K562 (cell line): ENCODE data around the gene MAP2K3. TPM values are rescaled to one million over a fixed set of nuclear protein-coding genes. Genes with fewer than 3 reads are reported as not detected.

ENCODE experiments used
- BCOR ChIP-seq: fragments of 450-650 bp; IDR thresholded peaks from 2 replicates; pipeline ENCODE4 v1.6.1; 2016
- CREB1 ChIP-seq, 2 experiments: sonication (generic) in 1 of 2; formaldehyde crosslinking in 1 of 2; IDR thresholded peaks; 2 replicates each; pipeline versions ENCODE4 v1.6.1 to v1.8.0; 2012 to 2022; ENCODE audit warnings: inconsistent platforms in 1 of 2, mild to moderate bottlenecking in 1 of 2, missing genetic modification reagents in 1 of 2, moderate library complexity in 1 of 2
- ETV6 ChIP-seq, 3 experiments: fragments of 150-350 bp in 1 of 3; sonication (generic) in 1 of 3; formaldehyde crosslinking in 1 of 3; IDR thresholded peaks; 2 replicates each; pipeline versions ENCODE4 v1.6.1 to v1.8.0; 2014 to 2022; ENCODE audit warnings: borderline replicate concordance in 2 of 3, low read depth in 2 of 3, antibody characterized with exemption in 1 of 3, low read length in 1 of 3, mild to moderate bottlenecking in 1 of 3, missing genetic modification reagents in 1 of 3
- HDAC2 ChIP-seq: fragments of 450-650 bp; IDR thresholded peaks from 2 replicates; pipeline ENCODE4 v1.6.1; 2016; ENCODE audit warnings: mild to moderate bottlenecking
- KLF13 ChIP-seq: fragments of 450-650 bp; IDR thresholded peaks from 2 replicates; pipeline ENCODE4 v1.6.1; 2016; ENCODE audit warnings: missing genetic modification characterization, low read depth, mild to moderate bottlenecking, missing compliant biosample characterization, moderate library complexity, borderline replicate concordance
- KLF16 ChIP-seq: IDR thresholded peaks from 2 replicates; pipeline ENCODE4 v1.6.1; 2016; ENCODE audit warnings: antibody characterized with exemption
- MEIS2 ChIP-seq: fragments of 450-650 bp; IDR thresholded peaks from 2 replicates; pipeline ENCODE4 v1.6.1; 2014; ENCODE audit warnings: mild to moderate bottlenecking; ENCODE audit not compliant: partially characterized antibody
- MTA2 ChIP-seq: fragments of 450-650 bp; IDR thresholded peaks from 2 replicates; pipeline ENCODE4 v1.6.1; 2016; ENCODE audit warnings: low read depth
- MTF1 ChIP-seq: fragments of 250-450 bp; sonication (Bioruptor Pico); IDR thresholded peaks from 2 replicates; pipeline ENCODE4 v1.9.0; 2021; ENCODE audit warnings: moderate library complexity, mild to moderate bottlenecking, inconsistent platforms, borderline replicate concordance
- MYNN ChIP-seq, 2 experiments: sonication (generic); formaldehyde crosslinking in 1 of 2; IDR thresholded peaks; 2 replicates each; pipeline versions ENCODE4 v1.5.0 to v1.6.1; 2016 to 2020; ENCODE audit warnings: antibody characterized with exemption in 1 of 2, missing genetic modification reagents in 1 of 2
- NCOA1 ChIP-seq: fragments of 450-650 bp; IDR thresholded peaks from 2 replicates; pipeline ENCODE4 v1.6.1; 2016; ENCODE audit warnings: low read depth
- NFE2 ChIP-seq: IDR thresholded peaks from 2 replicates; pipeline ENCODE4 v1.6.1; 2014; ENCODE audit warnings: antibody characterized with exemption, low read depth
- NFRKB ChIP-seq: fragments of 450-650 bp; IDR thresholded peaks from 2 replicates; pipeline ENCODE4 v1.6.1; 2016; ENCODE audit warnings: low read depth
- PHB2 ChIP-seq: fragments of 450-650 bp; IDR thresholded peaks from 2 replicates; pipeline ENCODE4 v1.6.1; 2017; ENCODE audit warnings: low read depth
- PML ChIP-seq: IDR thresholded peaks from 2 replicates; pipeline ENCODE4 v1.6.1; 2012; ENCODE audit warnings: low read length, inconsistent platforms
- STAG1 ChIP-seq: sonication (generic); formaldehyde crosslinking; IDR thresholded peaks from 2 replicates; pipeline ENCODE4 v1.5.0; 2020; ENCODE audit warnings: missing genetic modification reagents, borderline replicate concordance
- STAT5A ChIP-seq: IDR thresholded peaks from 2 replicates; pipeline ENCODE4 v1.6.1; 2012; ENCODE audit warnings: low read length, inconsistent platforms, borderline replicate concordance
- TARDBP ChIP-seq: fragments of 450-650 bp; IDR thresholded peaks from 2 replicates; pipeline ENCODE4 v1.6.1; 2016
- USF2 ChIP-seq: sonication (generic); formaldehyde crosslinking; IDR thresholded peaks from 2 replicates; pipeline ENCODE4 v1.5.0; 2020; ENCODE audit warnings: missing genetic modification reagents
- ZFP36 ChIP-seq: fragments of 150-350 bp; IDR thresholded peaks from 2 replicates; pipeline ENCODE4 v1.6.1; 2018; ENCODE audit warnings: low read length, low read depth; ENCODE audit not compliant: partially characterized antibody
- ZFX ChIP-seq: sonication (generic); formaldehyde crosslinking; IDR thresholded peaks from 2 replicates; pipeline ENCODE4 v1.8.0; 2022; ENCODE audit warnings: mild to moderate bottlenecking, missing genetic modification reagents, moderate library complexity
- polyA plus RNA-seq, 8 experiments: library from polyadenylated mRNA; depleted of rRNA in 4 of 8; stranded (reverse) in 5 of 8; unstranded in 3 of 8; fragments of >200 nt; fragmentation: Nextera tagmentation in 2 of 8; fragmentation: Illumina TruSeq in 1 of 8; extraction: Ambion mirVana in 2 of 8; extraction: Trizol in 1 of 8; gene quantifications; 2 replicates each; pipeline versions ENCODE4 v1.2.1 to v1.2.3, GENCODE V29; 2011 to 2014; ENCODE audit warnings: inconsistent platforms in 1 of 8, missing spikeins in 1 of 8
- total RNA-seq, 7 experiments: library from RNA; depleted of rRNA in 6 of 7; stranded (reverse); fragments of >200 nt in 6 of 7; fragmentation: Illumina TruSeq in 2 of 7; extraction: Trizol in 2 of 7; gene quantifications; 2 replicates each; pipeline versions ENCODE4 v1.2.1 to v1.2.3, GENCODE V29; 2011 to 2021; ENCODE audit warnings: low replicate concordance in 1 of 7
- TF ChIP-seq, protein P1 (sequence below): fragments of 450-650 bp; IDR thresholded peaks from 2 replicates; pipeline ENCODE4 v1.6.1; 2018; ENCODE audit not compliant: partially characterized antibody

Gene MAP2K3
- total and polyA plus RNA-seq, 9 of the 15 experiments (the other 6 are each of a cell fraction or from before 2014, with no cell fraction given), result 0.18 to 14.8 (median 3.5) TPM

DNA sequence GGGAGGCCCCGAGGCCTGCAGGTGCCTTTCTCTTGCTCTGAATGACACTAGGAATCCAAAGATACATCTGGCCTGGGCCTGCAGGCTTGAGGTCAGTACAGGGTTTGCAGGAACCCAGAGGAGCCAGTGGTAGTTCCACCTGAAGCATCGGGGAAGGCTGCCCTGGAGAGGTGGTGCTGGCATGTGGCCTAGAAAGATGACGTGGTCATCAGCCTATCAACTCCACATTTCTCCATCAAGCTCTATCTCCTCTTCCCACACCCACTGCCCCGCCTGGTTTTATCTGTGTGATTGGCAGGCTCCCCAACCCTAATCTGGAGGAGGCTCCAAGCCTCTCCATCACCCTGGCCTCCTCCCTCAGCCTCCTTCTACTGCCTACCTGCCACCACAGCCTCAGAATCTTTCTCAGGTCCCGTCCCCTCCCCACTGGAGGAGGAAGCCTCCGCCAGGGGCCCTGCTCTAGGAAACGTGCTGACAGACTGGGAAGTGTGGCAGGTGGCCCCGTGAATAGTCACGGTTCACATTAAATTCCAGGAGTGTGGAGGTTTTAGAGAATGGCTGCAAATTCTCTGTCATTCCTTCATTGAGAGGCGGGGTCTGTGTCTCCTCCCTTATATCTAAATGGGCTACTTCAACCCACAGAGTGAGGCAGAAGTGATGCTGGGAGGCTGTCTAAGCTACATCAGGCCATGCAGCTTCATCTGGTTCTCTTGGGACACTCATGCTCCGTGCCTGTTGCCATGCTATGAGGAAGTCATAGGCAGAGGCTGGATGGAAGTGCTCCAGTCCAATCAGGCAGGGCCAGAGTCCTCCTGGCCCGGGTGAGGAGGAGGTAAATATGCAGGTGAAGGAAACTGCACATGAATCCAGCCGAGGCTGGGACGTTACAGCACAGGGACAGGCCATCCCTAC, 11.4 kb upstream of the MAP2K3 start (continued):
- TF ChIP-seq STAT5A, result peak; percentile 46; the same call in 1 of the 2 replicates
- peak; percentile 72 for TF ChIP-seq MTA2
- TF ChIP-seq NFE2, result peak; percentile 75
- peak; percentile 90 for TF ChIP-seq BCOR
- no peak for TF ChIP-seq MTF1 (CRISPR knock-in tag)
- TF ChIP-seq NCOA1, result peak; percentile 64; the same call in 1 of the 2 replicates
- peak; percentile 39 for TF ChIP-seq ZFX (CRISPR knock-in tag)
- TF ChIP-seq KLF13, result no peak
- TF ChIP-seq MYNN (IDR thresholded peaks at IDR 0.05), result 0 out of 2 replicates have a peak, but pooled peaks have one; percentile 31
- TF ChIP-seq MYNN (CRISPR knock-in tag; IDR thresholded peaks at IDR 0.05), result no peak
- TF ChIP-seq STAG1, result no peak
- peak; percentile 44 for TF ChIP-seq ZFP36
- no peak for TF ChIP-seq TARDBP
- peak; percentile 88 for TF ChIP-seq MEIS2
- peak; percentile 85 for TF ChIP-seq HDAC2
- TF ChIP-seq USF2, result no peak
- peak; percentile 69; the same call in 1 of the 2 replicates for TF ChIP-seq KLF16
- TF ChIP-seq CREB1 (IDR thresholded peaks at IDR 0.05), result 0 out of 2 replicates have a peak, but pooled peaks have one; percentile 17
- no peak for TF ChIP-seq CREB1 (CRISPR knock-in tag; IDR thresholded peaks at IDR 0.05)
- TF ChIP-seq ETV6 (IDR thresholded peaks at IDR 0.05; ENCODE audit: borderline replicate concordance in 1 of 2, low read depth in 2 of 2, low read length in 1 of 2), result no peak
- no peak for TF ChIP-seq ETV6 (CRISPR knock-in tag; IDR thresholded peaks at IDR 0.05; ENCODE audit: borderline replicate concordance)
- peak; percentile 49; the same call in 1 of the 2 replicates for TF ChIP-seq PHB2
- no peak for TF ChIP-seq NFRKB
- TF ChIP-seq PML, result peak; percentile 39; the same call in 1 of the 2 replicates
- TF ChIP-seq, protein P1, sequence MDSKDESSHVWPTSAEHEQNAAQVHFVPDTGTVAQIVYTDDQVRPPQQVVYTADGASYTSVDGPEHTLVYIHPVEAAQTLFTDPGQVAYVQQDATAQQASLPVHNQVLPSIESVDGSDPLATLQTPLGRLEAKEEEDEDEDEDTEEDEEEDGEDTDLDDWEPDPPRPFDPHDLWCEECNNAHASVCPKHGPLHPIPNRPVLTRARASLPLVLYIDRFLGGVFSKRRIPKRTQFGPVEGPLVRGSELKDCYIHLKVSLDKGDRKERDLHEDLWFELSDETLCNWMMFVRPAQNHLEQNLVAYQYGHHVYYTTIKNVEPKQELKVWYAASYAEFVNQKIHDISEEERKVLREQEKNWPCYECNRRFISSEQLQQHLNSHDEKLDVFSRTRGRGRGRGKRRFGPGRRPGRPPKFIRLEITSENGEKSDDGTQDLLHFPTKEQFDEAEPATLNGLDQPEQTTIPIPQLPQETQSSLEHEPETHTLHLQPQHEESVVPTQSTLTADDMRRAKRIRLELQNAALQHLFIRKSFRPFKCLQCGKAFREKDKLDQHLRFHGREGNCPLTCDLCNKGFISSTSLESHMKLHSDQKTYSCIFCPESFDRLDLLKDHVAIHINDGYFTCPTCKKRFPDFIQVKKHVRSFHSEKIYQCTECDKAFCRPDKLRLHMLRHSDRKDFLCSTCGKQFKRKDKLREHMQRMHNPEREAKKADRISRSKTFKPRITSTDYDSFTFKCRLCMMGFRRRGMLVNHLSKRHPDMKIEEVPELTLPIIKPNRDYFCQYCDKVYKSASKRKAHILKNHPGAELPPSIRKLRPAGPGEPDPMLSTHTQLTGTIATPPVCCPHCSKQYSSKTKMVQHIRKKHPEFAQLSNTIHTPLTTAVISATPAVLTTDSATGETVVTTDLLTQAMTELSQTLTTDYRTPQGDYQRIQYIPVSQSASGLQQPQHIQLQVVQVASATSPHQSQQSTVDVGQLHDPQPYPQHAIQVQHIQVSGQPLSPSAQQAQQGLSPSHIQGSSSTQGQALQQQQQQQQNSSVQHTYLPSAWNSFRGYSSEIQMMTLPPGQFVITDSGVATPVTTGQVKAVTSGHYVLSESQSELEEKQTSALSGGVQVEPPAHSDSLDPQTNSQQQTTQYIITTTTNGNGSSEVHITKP, result peak; percentile 14
